GM18526 (cell line): ENCODE measurements around the gene TMEM18.

ENCODE experiments used
- POLR2A ChIP-seq: IDR thresholded peaks from 3 replicates; pipeline ENCODE4 v1.6.1; 2011; ENCODE audit not compliant: insufficient read length; ENCODE audit errors: extremely low read depth

Gene TMEM18

GRCh38 chr2:649426-650342, 27.5 kb downstream of the TMEM18 start:
- no peak for TF ChIP-seq POLR2A

DNA sequence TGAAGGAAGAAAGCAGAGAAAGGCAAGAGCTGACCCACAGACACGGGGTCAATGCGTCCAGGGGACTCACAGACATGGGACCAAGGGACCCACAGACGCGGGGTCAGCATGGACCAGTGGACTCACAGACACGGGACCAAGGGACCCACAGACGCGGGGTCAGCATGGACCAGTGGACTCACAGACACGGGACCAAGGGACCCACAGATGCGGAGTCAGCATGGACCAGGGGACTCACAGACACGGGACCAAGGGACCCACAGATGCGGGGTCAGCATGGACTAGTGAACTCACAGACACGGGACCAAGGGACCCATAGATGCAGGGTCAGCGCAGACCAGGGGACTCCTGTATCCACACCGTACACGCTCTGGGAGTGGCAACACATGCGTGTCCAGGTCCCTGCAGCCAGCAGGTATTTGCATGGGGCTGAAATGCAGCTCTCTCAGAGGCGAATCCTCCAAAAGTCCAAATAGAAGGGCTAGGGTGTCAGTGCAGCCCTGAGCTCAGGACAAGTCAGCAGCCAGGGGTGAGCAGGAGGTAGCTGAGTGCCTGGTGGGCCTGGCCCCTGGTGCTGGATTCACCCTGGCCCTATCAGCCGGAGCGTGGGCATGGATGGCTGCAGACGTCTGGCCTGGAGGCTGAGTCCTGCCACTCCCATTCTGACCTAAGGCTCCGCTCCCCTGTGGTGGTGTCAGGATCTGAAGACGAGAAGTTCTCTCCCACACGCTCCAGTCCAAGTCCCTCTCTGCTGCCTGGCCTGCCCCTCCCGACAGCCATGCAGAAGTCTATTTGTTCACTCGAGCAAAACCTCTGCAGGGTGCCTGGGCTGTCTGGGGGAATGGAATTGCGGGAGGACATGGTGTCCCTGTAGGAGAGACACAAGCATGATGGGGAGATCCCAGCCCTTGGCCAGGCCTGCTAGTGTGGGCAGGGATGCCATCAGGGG, 28.5 kb downstream of the TMEM18 start:
- TF ChIP-seq POLR2A, result no peak

- TF ChIP-seq POLR2A, result no peak
Measured at GRCh38 chr2:647691-648231, 29.4 kb downstream of the TMEM18 start.

GRCh38 chr2:647003-647560, 30.1 kb downstream of the TMEM18 start:
- TF ChIP-seq POLR2A, result no peak

DNA sequence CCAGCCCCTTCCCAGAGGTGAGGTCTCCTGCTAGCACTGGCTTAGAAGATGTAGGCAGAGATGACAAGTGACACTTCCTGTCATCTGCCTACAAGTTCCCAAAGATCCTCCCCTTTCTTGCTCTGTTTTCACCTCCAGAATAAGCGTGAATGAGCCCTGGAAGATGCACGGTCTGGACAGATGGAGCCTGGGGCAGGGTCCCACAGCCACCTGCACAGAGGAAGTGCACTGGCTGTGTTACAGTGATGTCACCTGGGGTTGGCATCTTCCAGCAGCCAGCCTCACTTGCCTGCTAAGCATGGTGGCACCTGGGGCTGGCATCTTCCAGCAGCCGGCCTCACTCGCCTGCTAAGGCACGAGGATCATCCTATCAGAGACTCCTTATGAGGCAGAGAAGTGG, 32.3 kb downstream of the TMEM18 start:
- TF ChIP-seq POLR2A, result no peak

DNA sequence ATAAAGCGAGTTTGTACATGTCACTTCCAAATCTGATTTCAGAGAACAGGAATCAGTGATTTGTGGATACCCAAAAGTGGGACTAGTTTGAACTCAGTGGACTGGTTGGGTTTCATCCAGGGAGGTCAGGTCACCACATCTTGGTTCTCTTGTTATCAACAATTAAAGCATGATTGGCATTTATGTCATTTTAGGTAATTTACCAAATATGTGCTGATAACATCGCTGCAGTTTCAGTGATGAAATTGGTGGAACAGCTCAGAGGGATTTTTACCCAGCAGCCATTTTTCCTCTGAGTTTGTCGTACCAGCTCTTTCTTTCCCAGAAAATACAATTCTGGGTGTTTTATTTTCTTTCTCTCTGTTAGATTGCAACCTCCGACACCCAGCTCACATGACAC, 33.4 kb downstream of the TMEM18 start:
- TF ChIP-seq POLR2A, result no peak

DNA sequence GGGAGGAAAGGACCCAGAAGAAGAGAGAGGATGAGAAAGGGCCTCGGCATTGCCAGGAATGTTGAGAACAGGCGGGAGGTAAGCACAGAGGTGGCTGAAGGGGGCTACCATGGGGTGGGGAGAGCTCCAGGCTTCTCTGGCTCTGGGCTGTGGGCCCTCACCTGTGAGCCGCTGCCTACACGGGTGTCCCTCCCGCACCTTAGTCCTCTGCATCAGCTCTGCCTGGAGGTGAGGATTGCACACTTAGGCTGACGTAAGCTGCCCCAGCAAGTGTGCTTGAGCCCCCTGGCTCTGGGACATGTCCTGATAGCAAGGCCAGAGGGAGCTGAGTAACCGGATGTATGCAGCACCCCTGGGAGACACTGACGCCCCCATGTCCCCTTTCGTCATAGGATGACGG, 33.9 kb downstream of the TMEM18 start:
- no peak for TF ChIP-seq POLR2A

DNA sequence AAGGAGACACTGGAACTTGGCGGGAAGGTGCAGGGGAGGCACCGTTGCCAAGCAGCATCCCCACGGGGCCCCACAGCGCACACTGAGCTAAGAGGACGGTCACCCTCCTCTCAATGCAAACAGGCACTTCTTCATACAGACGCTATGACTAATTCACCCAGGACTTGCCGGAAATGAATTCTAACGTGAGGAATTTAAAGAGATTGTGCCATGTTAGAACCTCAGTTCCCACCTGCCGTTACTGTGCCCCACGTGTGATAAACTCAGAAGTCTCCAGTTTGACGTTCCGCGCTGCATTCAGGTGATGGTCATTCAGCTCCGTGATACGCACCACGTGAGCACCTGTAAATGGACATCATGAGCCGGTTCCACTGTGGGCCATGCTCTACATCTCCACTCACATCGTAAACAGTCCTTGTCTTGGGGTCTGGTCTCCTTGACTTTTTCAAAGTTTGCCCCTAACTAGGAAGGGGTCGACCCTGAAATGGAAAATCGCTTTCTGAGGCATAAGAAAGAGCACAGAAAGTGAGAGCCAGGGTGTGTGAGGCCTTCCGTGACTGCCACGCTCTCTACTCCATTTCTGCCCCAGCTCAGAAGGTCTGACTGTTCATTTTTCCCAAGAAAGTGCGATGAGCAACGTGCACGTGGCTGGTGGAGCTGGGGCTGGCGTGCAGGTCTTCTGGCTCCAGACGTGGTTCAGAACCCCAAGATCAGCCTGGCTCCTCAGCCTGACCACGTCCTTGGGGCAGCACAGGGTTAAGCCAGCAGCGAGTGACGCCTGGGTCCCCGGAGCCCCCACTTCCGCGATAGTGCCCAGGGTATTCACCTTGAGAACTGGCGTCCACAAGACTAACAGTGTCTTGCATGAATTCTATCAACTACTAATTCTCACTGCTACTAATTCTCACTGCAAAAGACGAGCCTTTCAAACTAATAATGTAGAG, 35.1 kb downstream of the TMEM18 start:
- TF ChIP-seq POLR2A, result no peak

GRCh38 chr2:641164-641871, 35.9 kb downstream of the TMEM18 start:
- no peak for TF ChIP-seq POLR2A

GRCh38 chr2:639703-640102, 37.5 kb downstream of the TMEM18 start:
- TF ChIP-seq POLR2A, result no peak

DNA sequence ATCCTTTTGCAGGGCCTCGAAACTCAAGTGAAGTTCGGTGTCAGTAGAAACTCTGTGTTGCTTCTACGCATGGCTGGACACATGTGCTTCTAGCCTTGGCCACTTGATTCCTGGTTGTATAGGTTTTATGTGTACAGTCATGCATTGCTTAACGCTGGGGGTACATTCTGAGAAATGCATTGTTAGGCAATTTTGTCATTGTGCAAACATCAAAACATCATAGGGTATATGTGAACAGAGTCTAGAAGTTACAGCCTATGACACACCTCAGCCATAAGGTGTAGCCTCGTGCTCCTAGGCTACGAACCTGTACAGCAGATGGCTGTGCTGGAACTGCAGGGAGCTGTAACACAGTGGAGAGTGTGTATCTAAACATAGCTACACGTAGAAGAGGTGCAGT, 39.4 kb downstream of the TMEM18 start:
- TF ChIP-seq POLR2A, result no peak

GRCh38 chr2:637406-637776, 39.8 kb downstream of the TMEM18 start:
- no peak for TF ChIP-seq POLR2A

- TF ChIP-seq POLR2A, result no peak
Measured at GRCh38 chr2:636641-637405, 40.4 kb downstream of the TMEM18 start.
